GM23338 (cell line): ENCODE results near the gene IL17REL. TPM values are rescaled to one million over a fixed set of nuclear protein-coding genes. Genes with fewer than 3 reads are reported as not detected.

ENCODE experiments used
- ATAC-seq: fragments of 200-7000 bp; cut with Tn5 transposase; 3 replicates; pipeline ENCODE4 v1.9.1; 2020
- DNase-seq: peaks from one replicate; pipeline ENCODE4 v3.0.0-alpha.2; 2015; ENCODE audit warnings: low spot score
- H2AFZ ChIP-seq: fragments of 200-600 bp; sonication (generic); 2 replicates; pipeline ENCODE4 v1.8.0; 2016; ENCODE audit warnings: antibody characterized with exemption, mild to moderate bottlenecking, moderate library complexity
- H3F3A ChIP-seq: fragments of 200-600 bp; sonication (generic); replicated peaks from 2 replicates; pipeline ENCODE4 v1.8.0; 2017; ENCODE audit warnings: antibody characterized with exemption, mixed run types, low read depth
- H3K27ac ChIP-seq: fragments of 200-600 bp; sonication (generic); 2 replicates; pipeline ENCODE4 v1.6.1; 2016; ENCODE audit warnings: low read depth
- H3K27me3 ChIP-seq: fragments of 200-600 bp; sonication (generic); 2 replicates; pipeline ENCODE4 v1.8.0; 2016; ENCODE audit warnings: mild to moderate bottlenecking, mixed run types, moderate library complexity; ENCODE audit not compliant: insufficient read depth
- H3K36me3 ChIP-seq: fragments of 200-600 bp; sonication (generic); 2 replicates; pipeline ENCODE4 v1.8.0; 2016; ENCODE audit warnings: mild to moderate bottlenecking; ENCODE audit not compliant: insufficient read depth
- H3K4me1 ChIP-seq: fragments of 200-600 bp; sonication (generic); 2 replicates; pipeline ENCODE4 v1.8.0; 2016; ENCODE audit warnings: mild to moderate bottlenecking, moderate library complexity; ENCODE audit not compliant: insufficient read depth
- H3K4me2 ChIP-seq: fragments of 200-600 bp; sonication (generic); 2 replicates; pipeline ENCODE4 v1.7.1; 2017; ENCODE audit warnings: mixed run types
- H3K4me3 ChIP-seq: fragments of 200-600 bp; sonication (generic); 2 replicates; pipeline ENCODE4 v1.6.1; 2016; ENCODE audit warnings: mixed run types
- H3K79me2 ChIP-seq: fragments of 200-600 bp; sonication (generic); replicated peaks from 2 replicates; pipeline ENCODE4 v1.8.0; 2017; ENCODE audit warnings: mild to moderate bottlenecking; ENCODE audit not compliant: insufficient read depth
- H3K9me2 ChIP-seq: fragments of 200-600 bp; sonication (generic); 2 replicates; pipeline ENCODE4 v1.8.0; 2017; ENCODE audit not compliant: insufficient read depth
- H4K20me1 ChIP-seq: fragments of 200-600 bp; sonication (generic); replicated peaks from 2 replicates; pipeline ENCODE4 v1.8.0; 2017; ENCODE audit warnings: mild to moderate bottlenecking; ENCODE audit not compliant: insufficient read depth
- H3K27ac Mint-ChIP-seq: 2 replicates; pipeline ENCODE4 v1.8.0; 2020; ENCODE audit warnings: inconsistent platforms, mild to moderate bottlenecking, moderate library complexity, mixed read lengths
- H3K27me3 Mint-ChIP-seq: 3 replicates; pipeline ENCODE4 v1.8.0; 2022; ENCODE audit warnings: low read depth, mild to moderate bottlenecking, moderate library complexity, mixed read lengths, inconsistent platforms; ENCODE audit not compliant: insufficient read depth, poor library complexity
- H3K36me3 Mint-ChIP-seq: 3 replicates; pipeline ENCODE4 v1.8.0; 2021; ENCODE audit warnings: low read depth, mild to moderate bottlenecking, inconsistent platforms, moderate library complexity, mixed read lengths
- H3K4me1 Mint-ChIP-seq: 3 replicates; pipeline ENCODE4 v1.8.0; 2020; ENCODE audit warnings: mild to moderate bottlenecking, inconsistent platforms, mixed read lengths
- H3K4me3 Mint-ChIP-seq: 3 replicates; pipeline ENCODE4 v1.8.0; 2021; ENCODE audit warnings: moderate library complexity, mild to moderate bottlenecking, inconsistent platforms, mixed read lengths
- H3K9me3 Mint-ChIP-seq: 3 replicates; pipeline ENCODE4 v1.8.0; 2020; ENCODE audit warnings: moderate library complexity, mild to moderate bottlenecking, inconsistent platforms, mixed read lengths
- EZH2 ChIP-seq: fragments of 200-600 bp; sonication (generic); IDR thresholded peaks from one replicate; pipeline ENCODE4 v1.8.0; 2017; ENCODE audit warnings: antibody characterized with exemption, mild to moderate bottlenecking, low read depth; ENCODE audit not compliant: unreplicated experiment
- EZH2phosphoT487 ChIP-seq: fragments of 200-600 bp; sonication (generic); IDR thresholded peaks from one replicate; pipeline ENCODE4 v1.8.1; 2018; ENCODE audit warnings: antibody characterized with exemption; ENCODE audit not compliant: unreplicated experiment
- JUNB ChIP-seq: IDR thresholded peaks from one replicate; pipeline ENCODE4 v1.6.1; 2016; ENCODE audit warnings: antibody characterized with exemption; ENCODE audit not compliant: unreplicated experiment
- NANOG ChIP-seq: IDR thresholded peaks from 2 replicates; pipeline ENCODE4 v1.6.1; 2016; ENCODE audit warnings: antibody characterized with exemption, borderline replicate concordance
- POLR2AphosphoS5 ChIP-seq: IDR thresholded peaks from 2 replicates; pipeline ENCODE4 v1.6.1; 2016; ENCODE audit warnings: antibody characterized with exemption, low read depth
- STAT1 ChIP-seq: IDR thresholded peaks from one replicate; pipeline ENCODE4 v1.6.1; 2016; ENCODE audit warnings: antibody characterized with exemption; ENCODE audit not compliant: unreplicated experiment
- ZNF331 ChIP-seq: fragments of 250-450 bp; sonication (Bioruptor Pico); IDR thresholded peaks from 2 replicates; pipeline ENCODE4 v1.5.0; 2020; ENCODE audit warnings: low read depth, mild to moderate bottlenecking, moderate library complexity
- polyA plus RNA-seq: library from polyadenylated mRNA; unstranded; fragments of >200 nt; fragmentation: Nextera tagmentation; extraction: Ambion mirVana; gene quantifications from 2 replicates; pipeline ENCODE4 v1.2.1, GENCODE V29; 2016
- total RNA-seq: library from RNA; depleted of rRNA; stranded (reverse); fragments of >200 nt; shearing (Covaris generic); gene quantifications from 2 replicates; pipeline ENCODE4 v1.2.3, GENCODE V29; 2014
- TF ChIP-seq, protein P1 (sequence below), 2 experiments: fragments of 200-600 bp in 1 of 2; sonication (generic) in 1 of 2; conservative IDR thresholded peaks; 2 replicates each; pipeline versions ENCODE4 v1.5.1 to v1.6.1; 2016 to 2017; ENCODE audit warnings: antibody characterized with exemption in 2 of 2, low read depth in 2 of 2, mild to moderate bottlenecking in 2 of 2, moderate library complexity in 1 of 2
- TF ChIP-seq, protein P2 (sequence below): IDR thresholded peaks from 2 replicates; pipeline ENCODE4 v1.6.1; 2016; ENCODE audit warnings: antibody characterized with exemption
- TF ChIP-seq, protein P3 (sequence below): IDR thresholded peaks from one replicate; pipeline ENCODE4 v1.6.1; 2018; ENCODE audit warnings: antibody characterized with exemption; ENCODE audit not compliant: unreplicated experiment

IL17REL gene
- total and polyA plus RNA-seq, 2 experiments from 2014 or later, result 0.31 TPM; not detected in 1

DNA sequence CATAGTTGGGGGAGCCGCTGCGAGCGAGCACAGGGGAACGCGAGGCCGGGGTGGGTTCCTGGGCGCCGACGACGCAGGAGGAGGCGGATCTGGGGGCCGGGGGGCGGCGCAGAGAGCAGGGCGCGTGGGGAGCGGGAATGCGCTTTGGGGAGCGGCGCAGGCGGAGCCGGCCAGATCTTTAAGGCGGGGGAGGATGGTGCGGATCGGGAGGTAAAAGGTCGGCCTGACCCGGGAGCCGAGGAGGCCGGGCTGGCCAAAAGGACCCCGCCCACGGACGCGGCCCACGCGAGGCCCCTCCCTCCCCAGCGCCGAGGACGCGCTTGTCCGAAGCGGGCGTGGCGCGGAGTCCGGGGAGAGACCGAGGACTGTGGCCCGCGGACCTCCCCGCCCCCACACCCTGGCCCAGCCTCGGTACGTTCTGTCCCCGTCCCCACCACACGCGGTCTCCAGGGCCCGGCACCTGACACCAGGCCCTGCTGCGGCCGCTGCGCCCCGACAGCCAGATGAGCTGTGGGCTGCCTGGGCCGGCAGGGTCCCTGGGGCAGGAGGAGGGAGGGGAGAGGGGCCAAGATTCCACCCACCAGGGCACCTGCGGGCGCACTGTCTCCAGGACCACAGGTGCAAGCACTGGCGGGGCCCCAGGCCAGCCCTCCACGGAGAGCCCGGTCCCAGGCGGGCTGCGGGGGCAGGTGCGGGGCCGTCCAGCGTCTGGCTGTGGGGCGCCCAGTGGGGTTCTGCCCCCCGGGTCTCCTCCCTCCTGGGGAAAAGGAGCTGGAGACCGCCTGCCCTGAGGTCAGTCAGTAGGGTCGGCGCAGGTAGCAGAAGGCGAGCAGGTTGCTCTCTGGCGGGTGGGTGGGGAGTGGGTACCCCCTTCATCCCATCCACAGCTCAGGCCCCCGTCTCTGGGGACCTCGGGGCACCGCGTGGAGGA lies 41.1 kb downstream of the IL17REL start:
- H3K4me2 ChIP-seq, result peak overlapping the region; percentile 85
- no peaks in the 10 kb centered on the region for H3K9me2 ChIP-seq
- Mint-ChIP-seq H3K36me3 (no peaks in the 10 kb centered on the region), H3K4me1 (peaks cover 9% of the 10 kb centered on the region), H3K27me3 (peaks cover 15% of the 10 kb centered on the region), H3K27ac (no peak overlapping the region), H3K9me3 (no peaks in the 10 kb centered on the region; the same call in 2 of the 3 replicates), H3K4me3 (peak overlapping the region; percentile 64)
- DNase-seq, result peak; percentile 61
- TF ChIP-seq EZH2 (peak; percentile 53), STAT1 (no peak), POLR2AphosphoS5 (no peak), EZH2phosphoT487 (no peak)
- TF ChIP-seq, protein P1, sequence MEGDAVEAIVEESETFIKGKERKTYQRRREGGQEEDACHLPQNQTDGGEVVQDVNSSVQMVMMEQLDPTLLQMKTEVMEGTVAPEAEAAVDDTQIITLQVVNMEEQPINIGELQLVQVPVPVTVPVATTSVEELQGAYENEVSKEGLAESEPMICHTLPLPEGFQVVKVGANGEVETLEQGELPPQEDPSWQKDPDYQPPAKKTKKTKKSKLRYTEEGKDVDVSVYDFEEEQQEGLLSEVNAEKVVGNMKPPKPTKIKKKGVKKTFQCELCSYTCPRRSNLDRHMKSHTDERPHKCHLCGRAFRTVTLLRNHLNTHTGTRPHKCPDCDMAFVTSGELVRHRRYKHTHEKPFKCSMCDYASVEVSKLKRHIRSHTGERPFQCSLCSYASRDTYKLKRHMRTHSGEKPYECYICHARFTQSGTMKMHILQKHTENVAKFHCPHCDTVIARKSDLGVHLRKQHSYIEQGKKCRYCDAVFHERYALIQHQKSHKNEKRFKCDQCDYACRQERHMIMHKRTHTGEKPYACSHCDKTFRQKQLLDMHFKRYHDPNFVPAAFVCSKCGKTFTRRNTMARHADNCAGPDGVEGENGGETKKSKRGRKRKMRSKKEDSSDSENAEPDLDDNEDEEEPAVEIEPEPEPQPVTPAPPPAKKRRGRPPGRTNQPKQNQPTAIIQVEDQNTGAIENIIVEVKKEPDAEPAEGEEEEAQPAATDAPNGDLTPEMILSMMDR (conservative IDR thresholded peaks at IDR 0.05; ENCODE audit: low read depth in 2 of 2), result no peak
- no peaks in the 10 kb centered on the region for H3K36me3 ChIP-seq
- peak overlapping the region; percentile 55 for H3K4me3 ChIP-seq
- no peaks in the 10 kb centered on the region for H3K79me2 ChIP-seq
- H3K4me1 ChIP-seq, result no peaks in the 10 kb centered on the region
- peaks cover 32% of the 10 kb centered on the region for H3K27me3 ChIP-seq
- H2AFZ ChIP-seq, result peak overlapping the region; percentile 88
- peaks cover 10% of the 10 kb centered on the region; the same call in 1 of the 2 replicates for H3F3A ChIP-seq
- peak; percentile 63 for ATAC-seq
- H4K20me1 ChIP-seq, result no peaks in the 10 kb centered on the region
- H3K27ac ChIP-seq, result no peak overlapping the region

DNA sequence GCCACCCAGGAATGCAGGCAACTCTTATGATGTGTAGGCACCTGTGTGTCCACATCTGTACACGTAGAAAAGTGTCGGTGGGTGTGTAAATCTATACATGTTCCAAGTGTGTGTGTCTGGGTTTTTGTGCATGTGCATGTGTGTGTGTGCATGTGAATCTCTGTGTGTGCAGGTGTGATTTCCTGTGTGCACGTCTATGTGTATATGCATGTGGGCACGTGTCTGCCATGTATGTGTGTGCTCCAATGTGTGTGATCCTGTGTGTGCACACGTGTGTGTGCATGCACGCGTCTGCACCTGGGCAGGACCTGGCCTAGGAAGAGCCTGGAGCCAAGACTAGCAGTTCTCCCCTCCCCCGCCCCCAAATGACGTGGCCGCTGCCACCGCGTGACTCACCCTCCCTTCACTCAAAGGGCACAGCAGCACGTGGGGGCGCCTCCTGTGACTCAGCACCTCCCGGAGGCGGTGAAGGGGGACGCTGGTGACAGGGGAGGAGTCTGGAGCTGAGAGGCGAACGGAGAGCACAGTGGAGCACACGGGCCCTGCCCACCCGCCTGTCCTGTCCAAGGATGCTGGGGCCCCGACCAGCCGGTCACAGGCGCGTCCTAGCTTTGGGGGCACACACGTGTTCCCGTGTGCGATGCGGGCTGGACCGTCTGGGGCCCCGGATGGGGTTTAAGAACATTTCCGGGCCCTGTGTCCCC lies 41.9 kb downstream of the IL17REL start:
- Mint-ChIP-seq H3K36me3 (no peaks in the 10 kb centered on the region), H3K4me1 (peaks cover 9% of the 10 kb centered on the region), H3K27ac (peak overlapping the region; percentile 53; the same call in 1 of the 2 replicates), H3K9me3 (no peaks in the 10 kb centered on the region; the same call in 2 of the 3 replicates), H3K4me3 (peak overlapping the region; percentile 64), H3K27me3 (peaks cover 15% of the 10 kb centered on the region)
- peak overlapping the region; percentile 88 for H2AFZ ChIP-seq
- no peaks in the 10 kb centered on the region for H3K79me2 ChIP-seq
- H3K4me1 ChIP-seq, result no peaks in the 10 kb centered on the region
- H3K27ac ChIP-seq, result no peak overlapping the region
- H3K4me3 ChIP-seq, result peak overlapping the region; percentile 55
- H3F3A ChIP-seq, result peaks cover 10% of the 10 kb centered on the region; the same call in 1 of the 2 replicates
- no peaks in the 10 kb centered on the region for H3K9me2 ChIP-seq
- peak; percentile 87 for DNase-seq
- H3K4me2 ChIP-seq, result peak overlapping the region; percentile 85
- H4K20me1 ChIP-seq, result no peaks in the 10 kb centered on the region
- H3K36me3 ChIP-seq, result no peaks in the 10 kb centered on the region
- peaks cover 32% of the 10 kb centered on the region for H3K27me3 ChIP-seq
- peak; percentile 53 for ATAC-seq
- no peak for TF ChIP-seq NANOG
- TF ChIP-seq, protein P2, sequence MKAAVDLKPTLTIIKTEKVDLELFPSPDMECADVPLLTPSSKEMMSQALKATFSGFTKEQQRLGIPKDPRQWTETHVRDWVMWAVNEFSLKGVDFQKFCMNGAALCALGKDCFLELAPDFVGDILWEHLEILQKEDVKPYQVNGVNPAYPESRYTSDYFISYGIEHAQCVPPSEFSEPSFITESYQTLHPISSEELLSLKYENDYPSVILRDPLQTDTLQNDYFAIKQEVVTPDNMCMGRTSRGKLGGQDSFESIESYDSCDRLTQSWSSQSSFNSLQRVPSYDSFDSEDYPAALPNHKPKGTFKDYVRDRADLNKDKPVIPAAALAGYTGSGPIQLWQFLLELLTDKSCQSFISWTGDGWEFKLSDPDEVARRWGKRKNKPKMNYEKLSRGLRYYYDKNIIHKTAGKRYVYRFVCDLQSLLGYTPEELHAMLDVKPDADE, result no peak
- TF ChIP-seq ZNF331 (CRISPR knock-in tag), result no peak
- no peak for TF ChIP-seq EZH2
- peak; percentile 41; the same call in 1 of the 2 replicates for TF ChIP-seq POLR2AphosphoS5
- TF ChIP-seq EZH2phosphoT487, result no peak
- no peak for TF ChIP-seq JUNB
- TF ChIP-seq, protein P1 (conservative IDR thresholded peaks at IDR 0.05; ENCODE audit: low read depth in 2 of 2), result no peak
- TF ChIP-seq, protein P3, sequence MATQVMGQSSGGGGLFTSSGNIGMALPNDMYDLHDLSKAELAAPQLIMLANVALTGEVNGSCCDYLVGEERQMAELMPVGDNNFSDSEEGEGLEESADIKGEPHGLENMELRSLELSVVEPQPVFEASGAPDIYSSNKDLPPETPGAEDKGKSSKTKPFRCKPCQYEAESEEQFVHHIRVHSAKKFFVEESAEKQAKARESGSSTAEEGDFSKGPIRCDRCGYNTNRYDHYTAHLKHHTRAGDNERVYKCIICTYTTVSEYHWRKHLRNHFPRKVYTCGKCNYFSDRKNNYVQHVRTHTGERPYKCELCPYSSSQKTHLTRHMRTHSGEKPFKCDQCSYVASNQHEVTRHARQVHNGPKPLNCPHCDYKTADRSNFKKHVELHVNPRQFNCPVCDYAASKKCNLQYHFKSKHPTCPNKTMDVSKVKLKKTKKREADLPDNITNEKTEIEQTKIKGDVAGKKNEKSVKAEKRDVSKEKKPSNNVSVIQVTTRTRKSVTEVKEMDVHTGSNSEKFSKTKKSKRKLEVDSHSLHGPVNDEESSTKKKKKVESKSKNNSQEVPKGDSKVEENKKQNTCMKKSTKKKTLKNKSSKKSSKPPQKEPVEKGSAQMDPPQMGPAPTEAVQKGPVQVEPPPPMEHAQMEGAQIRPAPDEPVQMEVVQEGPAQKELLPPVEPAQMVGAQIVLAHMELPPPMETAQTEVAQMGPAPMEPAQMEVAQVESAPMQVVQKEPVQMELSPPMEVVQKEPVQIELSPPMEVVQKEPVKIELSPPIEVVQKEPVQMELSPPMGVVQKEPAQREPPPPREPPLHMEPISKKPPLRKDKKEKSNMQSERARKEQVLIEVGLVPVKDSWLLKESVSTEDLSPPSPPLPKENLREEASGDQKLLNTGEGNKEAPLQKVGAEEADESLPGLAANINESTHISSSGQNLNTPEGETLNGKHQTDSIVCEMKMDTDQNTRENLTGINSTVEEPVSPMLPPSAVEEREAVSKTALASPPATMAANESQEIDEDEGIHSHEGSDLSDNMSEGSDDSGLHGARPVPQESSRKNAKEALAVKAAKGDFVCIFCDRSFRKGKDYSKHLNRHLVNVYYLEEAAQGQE, result no peak
